NAMALWA (cell line): Measurements from ENCODE around the gene OSTN.

Experiments
- DNase-seq: peaks from one replicate; pipeline ENCODE4 v3.0.0-alpha.2; 2015; ENCODE audit warnings: low spot score

Gene OSTN

DNA sequence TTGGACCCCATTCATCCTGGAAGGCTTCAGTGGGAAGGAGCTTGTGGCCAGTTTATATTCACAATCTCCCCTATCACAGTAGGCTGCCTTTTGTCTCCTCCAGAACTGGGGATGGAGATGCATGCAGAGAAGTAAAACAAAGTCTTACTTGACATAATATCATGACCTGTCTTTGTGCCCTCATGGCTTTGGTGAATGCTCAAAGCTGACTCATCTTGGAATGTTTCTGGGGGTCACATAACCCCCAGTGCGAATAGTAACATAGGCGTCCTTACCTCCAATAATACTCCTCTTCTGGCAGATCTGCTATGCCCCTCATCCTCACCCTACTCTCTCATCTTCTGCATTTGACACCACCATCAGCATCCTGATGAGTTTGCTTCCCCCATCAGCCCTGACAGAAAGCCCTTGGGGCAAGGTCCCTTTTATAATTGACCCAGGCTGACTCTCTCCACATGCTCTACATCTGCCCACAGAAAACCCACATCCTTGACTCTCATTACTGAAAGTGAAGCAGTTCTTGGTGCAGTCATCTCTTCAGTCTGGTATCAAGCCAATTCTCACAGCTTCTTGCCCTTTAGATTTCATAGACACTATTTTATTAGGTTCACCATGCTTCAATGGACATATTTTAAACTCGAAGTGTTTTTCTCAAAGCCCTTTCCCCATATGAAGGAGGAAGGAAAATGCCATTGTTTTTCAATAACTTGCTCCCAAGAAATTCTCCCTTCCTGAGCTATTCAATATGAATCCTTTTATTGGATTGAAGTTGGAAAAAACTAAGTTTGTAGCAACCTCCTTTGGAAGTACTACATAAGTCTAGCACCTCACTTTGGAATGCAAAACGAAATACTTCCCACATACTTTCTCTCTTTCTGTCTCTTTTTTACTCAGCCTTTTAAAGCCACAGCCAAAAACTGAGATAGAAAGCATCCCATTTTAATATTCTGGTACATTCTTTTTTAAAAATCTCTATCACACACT lies 36.6 kb downstream of the OSTN start:
- no peak for DNase-seq

DNA sequence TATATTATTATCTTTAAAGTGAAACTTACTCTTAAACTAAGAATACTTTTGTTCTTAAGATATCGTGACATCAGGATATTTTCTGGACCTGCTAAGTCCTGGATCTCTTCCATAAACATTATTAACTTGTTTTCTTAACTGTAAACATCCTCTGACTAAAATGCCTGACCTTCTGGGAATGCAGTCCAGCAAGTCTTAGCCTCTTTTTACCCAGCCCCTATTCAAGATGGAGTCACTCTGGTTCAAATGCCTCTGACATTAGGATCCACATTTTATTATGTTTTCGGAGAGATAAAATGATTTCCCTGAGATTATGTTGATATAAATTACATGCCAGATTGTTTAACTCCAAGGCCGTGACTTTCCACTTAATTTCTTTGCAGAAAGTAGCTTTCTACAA lies 37.6 kb downstream of the OSTN start:
- DNase-seq, result no peak

DNA sequence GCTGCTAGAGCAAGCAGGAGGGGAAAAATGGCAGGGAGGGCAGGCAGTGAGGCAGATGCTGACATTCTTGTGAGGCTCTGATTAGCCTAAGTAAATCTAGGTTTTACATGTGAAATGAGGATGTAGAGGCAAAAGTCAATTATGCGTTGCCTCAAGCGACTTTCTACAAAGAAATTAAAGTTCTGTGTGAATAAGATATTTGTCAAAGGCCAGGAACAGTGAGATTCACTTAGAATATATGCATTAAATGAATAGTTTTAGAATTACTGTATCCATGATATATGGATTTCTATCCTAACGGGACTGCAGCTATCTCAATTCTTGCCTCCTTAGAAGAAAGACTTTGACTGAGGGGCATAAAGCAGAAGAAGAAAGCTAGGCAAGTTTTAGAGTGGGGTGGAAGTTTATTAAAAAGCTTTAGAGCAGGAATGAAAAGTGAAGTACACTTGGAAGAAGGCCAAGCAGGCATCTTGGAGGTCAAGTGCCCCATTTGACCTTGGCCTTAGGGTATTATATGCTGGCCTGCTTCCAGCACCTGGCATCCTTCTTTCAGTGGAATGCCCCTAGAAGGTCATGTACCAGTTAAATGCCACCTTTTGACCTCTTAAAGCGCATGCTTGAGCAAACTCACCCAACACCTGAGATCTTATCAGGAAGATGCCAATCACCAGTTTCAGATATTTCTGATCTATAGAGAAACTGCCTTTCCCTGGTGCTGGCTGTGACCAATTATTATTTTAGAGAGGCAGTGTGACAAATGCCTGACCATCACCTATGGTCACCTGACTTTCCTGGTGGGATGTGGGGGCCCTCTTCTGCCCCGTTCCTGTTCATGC lies 38.2 kb downstream of the OSTN start:
- DNase-seq, result no peak

DNA sequence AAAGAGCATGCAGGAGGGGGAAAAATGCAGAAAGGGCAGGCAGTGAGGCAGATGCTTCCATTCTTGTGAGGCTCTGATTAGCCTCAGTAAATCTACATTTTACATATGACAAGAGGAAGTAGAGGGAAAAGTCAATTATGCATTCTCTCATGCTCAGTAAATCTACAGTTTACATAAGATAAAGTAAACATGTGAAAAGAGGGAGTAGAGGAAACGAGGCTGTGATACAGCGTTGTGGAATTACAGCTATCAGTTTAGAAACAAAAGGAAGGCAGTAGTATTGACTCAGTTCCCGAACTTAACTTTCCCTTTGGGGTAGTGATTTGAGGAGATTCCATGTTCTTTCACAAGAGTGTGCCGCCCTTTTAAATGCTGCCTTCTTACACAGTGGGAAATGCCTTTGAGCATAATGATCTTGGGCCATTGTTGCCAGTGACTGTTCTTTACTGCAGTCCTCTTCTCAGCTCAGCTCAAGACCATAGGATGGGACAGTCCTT lies 39.3 kb downstream of the OSTN start:
- DNase-seq, result no peak

DNA sequence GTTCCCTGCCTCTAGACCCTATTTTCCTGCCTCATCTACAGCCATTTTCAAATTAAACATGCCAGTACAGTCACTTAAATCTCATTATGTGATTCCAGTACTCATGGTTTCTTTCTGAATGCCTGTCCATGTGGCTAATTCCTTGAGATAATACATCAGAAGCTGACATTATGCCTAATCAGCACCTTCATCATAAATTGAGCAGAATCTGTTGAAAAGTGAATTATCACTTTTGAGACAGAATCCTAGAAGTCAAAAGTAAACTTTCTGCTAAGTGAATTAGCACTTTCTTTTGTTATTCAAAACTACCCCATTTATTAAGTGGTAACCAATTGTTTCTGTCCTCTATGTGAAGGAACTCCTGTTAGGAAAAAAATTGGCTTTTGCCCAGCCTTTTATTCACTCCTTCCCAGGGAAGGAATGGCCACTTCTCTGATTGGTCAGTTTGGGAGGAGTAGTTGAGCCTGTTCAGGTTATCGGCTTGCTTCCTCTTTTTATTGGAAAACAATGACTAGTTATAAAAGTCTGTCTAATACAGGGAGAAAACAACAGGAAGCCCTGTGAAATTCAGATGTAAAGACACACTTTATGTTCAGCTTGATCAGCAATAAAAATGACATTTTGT lies 40.5 kb downstream of the OSTN start:
- DNase-seq, result no peak

DNA sequence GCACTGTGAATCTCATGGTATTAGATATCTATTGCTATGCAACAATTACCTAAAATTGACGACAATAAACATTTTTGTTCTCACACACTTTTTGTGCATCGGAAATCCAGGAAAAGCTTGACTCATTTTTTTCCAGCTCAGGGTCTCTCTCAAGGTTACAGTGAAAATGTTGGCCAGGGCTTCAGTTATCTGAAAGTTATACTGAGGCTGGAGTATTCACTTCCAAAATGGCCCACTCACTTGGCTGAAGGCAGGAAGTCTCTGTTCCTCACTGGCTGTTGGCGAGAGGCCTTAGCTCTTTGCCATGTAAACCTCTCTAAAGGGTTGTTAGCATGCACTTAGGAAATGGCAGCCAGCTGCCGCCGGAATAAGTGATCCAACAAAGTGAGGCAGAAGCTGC lies 41.4 kb downstream of the OSTN start:
- no peak for DNase-seq

DNA sequence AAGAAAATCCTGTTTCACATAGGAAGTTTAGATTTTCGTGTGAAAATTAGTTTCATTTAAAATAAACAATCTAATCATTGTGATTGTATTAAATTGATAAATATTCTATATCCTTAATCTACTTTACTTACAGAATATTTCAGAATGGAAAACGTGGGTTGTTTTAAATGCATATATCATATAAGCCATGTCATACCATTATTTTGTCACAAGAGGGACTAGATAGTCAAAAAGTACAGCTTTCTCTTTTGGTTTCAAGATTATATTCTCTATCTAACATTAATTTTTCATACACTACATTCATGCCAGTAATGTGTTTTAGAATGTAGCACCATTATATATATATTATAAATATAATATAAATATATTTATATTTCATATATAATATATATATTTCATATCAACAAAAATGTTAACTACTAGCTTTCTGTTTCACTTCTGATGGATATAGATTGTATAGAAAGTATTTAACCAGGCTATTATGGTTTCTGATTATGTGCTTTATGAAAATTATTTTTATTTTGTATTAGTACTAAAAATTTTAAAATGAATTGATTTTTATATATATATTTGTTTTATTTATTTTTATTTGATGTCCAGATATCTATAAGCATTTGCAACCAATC lies 45.3 kb downstream of the OSTN start:
- peak; percentile 57 for DNase-seq

DNA sequence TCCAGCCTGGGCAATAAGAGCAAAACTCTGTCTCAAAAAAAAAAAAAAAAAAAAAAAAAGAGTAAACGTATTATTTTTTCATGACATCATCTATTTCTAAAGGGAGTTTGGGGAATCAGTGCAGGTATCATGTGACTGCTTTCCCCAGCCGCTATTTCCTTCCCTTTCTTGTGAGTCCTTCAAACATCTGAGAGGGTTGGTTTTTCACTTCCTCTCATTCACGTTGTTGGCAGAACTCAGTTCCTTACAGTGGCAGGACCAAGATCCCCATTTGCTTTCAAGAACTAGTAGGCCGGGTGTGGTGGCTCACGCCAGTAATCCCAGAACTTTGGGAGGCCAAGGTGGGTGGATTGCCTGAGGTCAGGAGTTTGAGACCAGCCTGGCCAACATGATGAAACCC lies 47.0 kb downstream of the OSTN start:
- peak; percentile 76 for DNase-seq

DNA sequence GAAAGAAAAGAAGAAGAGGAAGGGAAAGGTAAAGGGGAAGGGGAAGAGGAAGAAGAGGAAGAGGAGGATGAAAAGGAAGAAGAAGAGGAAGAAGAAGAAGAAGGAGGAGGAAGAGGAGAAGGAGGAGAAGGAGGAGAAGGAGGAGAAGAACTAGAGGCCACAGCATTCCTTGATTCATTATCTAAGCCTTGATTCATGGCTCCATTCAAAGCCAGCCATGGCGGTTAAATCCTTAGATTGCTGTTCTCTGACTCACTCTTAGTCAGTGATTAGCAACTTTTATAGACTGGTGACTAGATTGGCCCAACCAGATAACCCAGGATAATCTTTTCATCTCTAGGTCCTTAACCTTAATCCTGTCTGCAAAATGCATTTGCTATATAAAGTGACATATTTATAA lies 47.6 kb downstream of the OSTN start:
- no peak for DNase-seq

DNA sequence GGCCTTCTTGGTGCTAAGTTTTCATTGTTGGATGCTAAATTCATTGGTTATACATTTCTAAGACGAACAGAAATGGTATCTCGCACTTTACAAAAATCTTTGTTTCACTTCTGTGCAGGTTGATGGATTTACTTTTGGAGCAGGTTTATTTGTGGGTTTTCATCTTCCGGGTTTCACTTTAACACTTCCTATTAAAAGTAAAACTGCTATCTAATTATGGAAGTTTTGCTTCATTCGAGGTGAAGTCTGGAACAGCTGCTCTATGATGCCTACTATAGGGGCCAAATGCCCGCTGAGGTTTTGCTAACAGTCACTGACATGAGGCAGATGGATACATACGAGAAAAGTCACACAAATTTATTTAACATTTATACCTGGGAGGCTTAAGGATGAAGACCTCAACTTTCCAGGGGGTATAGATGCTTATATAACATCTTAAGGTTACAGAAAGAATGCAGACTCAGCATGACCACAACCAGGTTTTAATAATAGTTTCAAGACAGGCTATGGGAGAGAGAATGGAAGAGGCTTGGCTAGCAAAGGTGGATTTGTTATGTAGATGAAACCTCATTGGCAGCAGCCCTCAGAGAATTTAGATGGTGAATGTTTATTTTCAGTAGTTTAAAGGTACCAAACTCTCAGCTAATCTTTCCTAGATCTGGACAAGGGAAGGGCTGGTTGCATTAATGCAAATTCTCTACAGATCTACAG lies 54.2 kb downstream of the OSTN start:
- DNase-seq, result peak; percentile 47

DNA sequence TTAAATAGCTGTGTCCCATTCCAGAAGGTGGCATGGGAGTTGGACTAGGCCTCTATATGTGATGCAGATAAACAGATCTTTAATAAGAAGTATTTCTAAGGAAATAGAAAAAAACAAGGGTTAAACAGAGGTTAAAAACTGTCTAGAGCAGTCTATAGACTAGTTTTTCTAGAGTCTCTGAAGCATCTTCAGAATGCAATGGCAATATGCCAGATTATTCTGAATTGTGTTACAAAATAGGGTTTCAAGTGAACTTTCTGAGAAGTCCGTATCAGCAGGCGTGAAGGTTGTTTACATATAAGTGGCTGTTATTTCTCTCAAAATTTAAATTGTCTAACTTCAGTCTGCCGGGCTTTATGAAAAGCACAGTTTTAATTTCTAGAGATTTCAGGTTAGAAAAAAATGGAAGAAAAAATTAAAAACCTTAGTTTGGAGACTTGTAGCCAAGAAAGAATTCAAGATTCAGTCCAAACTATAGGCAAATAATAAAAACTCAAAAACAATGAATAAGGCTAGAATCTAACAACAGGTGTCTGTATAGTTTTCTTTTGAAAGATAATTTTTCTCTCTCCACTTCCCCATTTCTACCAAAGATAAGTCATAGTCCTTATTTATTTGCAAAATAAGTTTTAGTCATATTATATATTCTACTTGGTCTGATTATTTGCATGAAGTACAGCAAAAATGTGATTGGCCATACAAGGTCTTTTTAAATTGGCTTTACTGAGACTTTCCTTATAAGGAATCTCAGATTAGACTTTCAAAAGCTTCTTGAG lies 55.2 kb downstream of the OSTN start:
- DNase-seq, result no peak

DNA sequence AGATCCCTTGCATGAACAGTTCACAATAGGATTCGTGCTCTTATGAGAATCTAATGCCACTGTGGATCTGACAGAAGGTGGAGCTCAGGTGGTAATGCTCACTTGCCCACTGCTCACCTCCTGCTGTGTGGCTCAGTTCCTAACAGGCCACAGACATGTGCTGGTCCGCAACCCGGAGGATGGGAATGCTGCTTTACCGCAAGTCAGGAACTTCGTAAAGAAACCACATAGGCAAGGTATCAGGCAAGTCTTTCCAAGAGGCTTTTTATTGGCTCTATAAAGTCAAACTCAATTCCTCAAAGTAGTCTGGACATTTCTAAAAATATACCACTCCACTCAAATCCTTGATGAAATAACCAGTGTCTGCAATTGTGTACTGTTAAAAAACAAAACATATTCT lies 56.1 kb downstream of the OSTN start:
- no peak for DNase-seq

DNA sequence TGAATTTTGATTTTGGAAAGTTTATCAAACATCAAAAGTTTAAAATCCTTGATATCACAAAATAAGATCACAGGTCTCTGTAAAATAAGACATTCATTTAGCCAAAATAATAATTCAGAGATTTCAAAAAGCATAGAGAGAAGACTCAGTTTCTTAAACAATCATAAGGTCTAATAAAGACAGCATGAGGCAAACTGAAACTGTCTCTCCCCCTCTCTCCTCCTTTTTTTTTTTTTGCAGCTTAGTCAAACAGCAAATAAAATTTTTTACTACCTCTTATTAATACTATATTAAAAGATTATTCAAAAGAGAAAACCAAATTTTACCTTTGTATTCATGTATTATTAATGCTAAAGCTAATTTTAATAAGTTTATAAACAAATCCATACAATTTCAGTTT lies 57.4 kb downstream of the OSTN start:
- no peak for DNase-seq

DNA sequence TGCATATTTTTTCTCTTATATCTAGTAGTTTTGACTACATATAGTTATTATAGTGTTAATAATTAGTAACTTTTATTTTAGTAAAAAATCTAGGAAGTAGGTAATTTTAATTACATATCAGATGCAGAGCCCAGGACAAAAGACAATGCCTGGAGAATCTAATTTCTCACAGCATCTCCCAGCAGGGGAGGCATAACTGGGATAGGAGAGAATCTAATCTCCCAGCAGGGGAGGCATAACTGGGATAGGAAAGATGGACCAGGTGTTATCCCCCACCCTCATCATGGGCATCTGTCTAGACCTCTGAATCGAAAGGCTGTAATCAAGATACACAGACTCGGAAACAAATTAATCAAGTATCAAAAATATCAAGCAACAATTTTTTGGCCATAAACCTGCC lies 58.2 kb downstream of the OSTN start:
- DNase-seq, result no peak

DNA sequence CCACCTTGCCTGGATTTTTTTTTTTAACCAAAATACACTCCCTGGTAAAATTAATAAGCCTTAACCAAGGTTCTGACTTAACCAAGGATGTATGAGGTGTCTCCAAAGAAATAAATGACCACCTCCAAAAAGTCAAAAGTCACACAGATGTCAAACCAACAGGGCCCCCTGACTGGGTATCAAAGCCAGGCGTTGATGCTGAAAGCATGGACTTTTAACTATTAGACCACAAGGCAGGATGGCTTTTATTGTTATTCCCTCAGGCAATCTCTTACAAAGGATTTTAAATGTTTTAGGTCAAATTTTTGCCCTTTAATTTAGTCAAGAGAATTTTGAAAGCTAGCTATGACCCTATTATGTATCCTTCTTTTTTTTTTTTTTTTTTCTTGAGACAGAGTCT lies 60.4 kb downstream of the OSTN start:
- no peak for DNase-seq

DNA sequence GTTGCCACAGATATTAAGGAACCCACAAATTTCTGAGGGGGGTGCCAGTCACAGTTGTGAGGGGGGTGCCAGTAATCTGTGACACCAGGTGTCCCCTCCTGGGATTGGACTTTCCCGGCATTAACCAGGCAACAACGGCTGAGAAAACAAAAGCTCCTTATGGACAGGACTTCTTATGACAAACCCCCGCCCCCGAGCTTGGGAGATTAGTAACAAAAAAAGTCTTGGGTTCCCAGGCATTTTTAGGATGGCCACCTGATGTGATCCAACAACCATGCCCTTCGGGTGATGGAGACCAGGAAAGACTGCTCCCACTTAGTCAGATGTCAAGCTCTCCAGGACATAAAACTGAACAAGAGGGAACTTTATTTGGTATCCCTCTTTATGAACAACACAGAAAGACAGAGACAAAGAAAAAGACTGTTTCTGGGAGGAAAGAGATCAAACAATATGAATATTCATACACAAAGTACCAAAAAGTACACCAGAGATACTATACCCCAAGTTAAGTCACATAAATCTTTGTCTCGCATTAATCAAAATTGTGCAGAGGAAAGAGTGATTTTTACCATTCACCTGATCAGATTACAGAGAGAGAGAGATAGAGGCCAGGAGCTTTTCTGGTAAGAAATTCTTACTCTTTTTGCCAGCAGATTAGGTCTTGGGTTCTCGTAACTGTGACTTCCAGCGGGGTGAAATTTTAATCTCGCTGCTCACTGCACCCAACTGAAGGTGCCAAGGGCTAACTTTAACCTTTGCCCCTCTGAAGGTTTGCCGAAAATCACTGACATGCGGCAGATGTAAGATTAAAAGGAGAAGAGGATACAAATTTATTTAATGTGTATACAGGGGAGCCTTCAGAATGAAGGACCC lies 61.6 kb downstream of the OSTN start:
- no peak for DNase-seq

DNA sequence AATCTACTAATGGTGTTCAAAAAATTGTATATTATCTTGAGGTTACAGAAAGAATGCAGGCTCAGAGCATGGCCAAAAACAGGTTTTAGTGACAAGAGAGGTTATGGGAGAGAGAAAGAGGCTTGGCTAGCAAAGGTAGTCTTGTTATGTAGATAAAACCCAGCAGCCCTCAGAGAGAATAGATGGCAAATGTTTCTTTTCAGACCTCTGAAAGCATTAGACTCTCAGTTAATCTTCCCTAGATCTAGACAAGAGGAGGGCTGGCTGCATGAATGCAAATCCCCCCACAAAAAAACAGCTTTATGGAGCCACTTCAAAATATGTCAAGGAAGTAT lies 62.2 kb downstream of the OSTN start:
- DNase-seq, result no peak

DNA sequence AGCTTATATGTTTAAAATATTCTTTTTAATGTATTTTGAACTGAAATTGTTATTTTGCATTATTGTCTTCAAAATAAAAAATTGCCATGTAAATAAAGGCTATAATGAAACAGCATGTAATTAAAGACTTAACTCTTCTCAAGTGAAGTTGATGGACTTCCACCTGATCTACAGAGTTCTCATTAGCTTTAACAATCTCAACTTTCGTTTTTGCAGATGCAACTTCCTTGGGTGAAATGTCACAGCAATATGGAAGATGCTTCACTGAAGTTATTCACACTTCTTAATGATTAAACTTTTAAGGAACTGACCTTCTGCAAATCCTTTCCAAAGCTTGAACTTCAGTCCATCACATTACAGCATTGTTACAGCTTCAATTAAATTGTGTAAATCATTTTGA lies 63.6 kb downstream of the OSTN start:
- DNase-seq, result no peak

DNA sequence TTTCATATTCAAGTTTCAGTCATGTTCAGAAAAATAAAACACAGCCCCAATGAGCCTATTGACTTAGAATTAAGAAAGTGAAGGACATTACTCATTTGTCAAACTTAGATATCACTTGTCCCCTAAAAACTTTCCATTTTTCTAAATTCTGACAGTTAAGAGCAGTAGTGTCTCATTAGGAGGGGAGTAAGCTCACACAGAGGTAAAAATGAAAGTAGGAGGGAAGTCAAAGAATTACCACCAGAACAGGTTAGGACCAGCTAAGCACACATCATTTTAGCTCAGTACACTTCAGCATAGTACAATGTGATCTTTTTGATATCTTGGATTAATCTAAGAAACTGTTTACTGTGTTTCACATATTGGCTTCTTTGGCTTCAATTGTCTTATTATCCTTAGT lies 64.3 kb downstream of the OSTN start:
- DNase-seq, result no peak

DNA sequence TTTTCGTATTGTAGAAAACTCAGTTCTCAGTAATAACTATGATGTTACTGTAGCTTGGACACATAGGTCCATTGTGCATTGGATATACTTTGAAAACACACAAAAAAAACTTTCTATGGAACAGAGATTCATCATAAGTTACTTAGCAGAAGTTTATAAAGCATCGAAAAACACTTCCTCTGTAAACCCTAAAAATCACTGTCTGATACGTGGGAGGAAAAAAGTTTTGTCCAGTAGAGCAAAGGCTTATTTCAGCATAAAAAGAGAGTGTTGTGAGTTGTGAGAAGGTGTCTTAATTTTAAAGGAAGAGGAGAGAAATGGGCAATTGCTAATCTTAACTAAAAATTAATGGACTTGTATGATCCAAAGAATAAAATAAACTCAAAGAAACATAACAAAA lies 64.8 kb downstream of the OSTN start:
- DNase-seq, result no peak
